Measurements from ENCODE around the gene UVSSA.

DNA sequence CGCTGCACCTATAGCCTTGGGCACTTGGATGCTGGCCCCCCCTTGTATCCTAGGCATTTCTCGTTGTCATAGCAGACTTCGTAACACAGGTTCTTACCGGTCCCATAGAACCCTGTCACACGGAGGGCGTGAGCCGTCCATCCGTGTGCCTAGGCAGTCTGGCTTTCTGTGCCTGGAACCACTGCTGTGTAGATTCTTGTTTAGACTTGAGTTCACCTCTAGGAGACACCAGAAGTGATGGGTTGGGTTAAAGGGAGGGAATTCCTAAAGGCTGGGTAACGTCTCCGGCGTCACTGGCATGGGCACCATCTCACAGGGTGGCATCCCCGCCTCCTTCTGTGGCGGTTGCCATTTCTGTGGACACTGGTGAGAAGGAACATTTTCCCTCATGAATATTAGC is 72.7 kb downstream of the UVSSA start:
- TF ChIP-seq, protein P1, sequence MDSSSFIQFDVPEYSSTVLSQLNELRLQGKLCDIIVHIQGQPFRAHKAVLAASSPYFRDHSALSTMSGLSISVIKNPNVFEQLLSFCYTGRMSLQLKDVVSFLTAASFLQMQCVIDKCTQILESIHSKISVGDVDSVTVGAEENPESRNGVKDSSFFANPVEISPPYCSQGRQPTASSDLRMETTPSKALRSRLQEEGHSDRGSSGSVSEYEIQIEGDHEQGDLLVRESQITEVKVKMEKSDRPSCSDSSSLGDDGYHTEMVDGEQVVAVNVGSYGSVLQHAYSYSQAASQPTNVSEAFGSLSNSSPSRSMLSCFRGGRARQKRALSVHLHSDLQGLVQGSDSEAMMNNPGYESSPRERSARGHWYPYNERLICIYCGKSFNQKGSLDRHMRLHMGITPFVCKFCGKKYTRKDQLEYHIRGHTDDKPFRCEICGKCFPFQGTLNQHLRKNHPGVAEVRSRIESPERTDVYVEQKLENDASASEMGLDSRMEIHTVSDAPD (CRISPR knock-in tag; IDR thresholded peaks at IDR 0.05) = no peak
- TF ChIP-seq ZNF282 (CRISPR knock-in tag; IDR thresholded peaks at IDR 0.05) (no peak), MAFF (IDR thresholded peaks at IDR 0.05; ENCODE audit: low read length) (no peak), ELF2 (CRISPR knock-in tag; IDR thresholded peaks at IDR 0.05) (no peak), CREB1 (IDR thresholded peaks at IDR 0.05) (no peak), CREB1 (CRISPR knock-in tag; IDR thresholded peaks at IDR 0.05) (no peak), CC2D1A (IDR thresholded peaks at IDR 0.05) (no peak)
- TF ChIP-seq, protein P2, sequence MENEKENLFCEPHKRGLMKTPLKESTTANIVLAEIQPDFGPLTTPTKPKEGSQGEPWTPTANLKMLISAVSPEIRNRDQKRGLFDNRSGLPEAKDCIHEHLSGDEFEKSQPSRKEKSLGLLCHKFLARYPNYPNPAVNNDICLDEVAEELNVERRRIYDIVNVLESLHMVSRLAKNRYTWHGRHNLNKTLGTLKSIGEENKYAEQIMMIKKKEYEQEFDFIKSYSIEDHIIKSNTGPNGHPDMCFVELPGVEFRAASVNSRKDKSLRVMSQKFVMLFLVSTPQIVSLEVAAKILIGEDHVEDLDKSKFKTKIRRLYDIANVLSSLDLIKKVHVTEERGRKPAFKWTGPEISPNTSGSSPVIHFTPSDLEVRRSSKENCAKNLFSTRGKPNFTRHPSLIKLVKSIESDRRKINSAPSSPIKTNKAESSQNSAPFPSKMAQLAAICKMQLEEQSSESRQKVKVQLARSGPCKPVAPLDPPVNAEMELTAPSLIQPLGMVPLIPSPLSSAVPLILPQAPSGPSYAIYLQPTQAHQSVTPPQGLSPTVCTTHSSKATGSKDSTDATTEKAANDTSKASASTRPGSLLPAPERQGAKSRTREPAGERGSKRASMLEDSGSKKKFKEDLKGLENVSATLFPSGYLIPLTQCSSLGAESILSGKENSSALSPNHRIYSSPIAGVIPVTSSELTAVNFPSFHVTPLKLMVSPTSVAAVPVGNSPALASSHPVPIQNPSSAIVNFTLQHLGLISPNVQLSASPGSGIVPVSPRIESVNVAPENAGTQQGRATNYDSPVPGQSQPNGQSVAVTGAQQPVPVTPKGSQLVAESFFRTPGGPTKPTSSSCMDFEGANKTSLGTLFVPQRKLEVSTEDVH (IDR thresholded peaks at IDR 0.05; ENCODE audit: low read depth, partially characterized antibody) = no peak
- TF ChIP-seq, protein P3, sequence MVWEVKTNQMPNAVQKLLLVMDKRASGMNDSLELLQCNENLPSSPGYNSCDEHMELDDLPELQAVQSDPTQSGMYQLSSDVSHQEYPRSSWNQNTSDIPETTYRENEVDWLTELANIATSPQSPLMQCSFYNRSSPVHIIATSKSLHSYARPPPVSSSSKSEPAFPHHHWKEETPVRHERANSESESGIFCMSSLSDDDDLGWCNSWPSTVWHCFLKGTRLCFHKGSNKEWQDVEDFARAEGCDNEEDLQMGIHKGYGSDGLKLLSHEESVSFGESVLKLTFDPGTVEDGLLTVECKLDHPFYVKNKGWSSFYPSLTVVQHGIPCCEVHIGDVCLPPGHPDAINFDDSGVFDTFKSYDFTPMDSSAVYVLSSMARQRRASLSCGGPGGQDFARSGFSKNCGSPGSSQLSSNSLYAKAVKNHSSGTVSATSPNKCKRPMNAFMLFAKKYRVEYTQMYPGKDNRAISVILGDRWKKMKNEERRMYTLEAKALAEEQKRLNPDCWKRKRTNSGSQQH (CRISPR knock-in tag; IDR thresholded peaks at IDR 0.05) = no peak

All from K562 (cell line).